ENCODE data around the gene LINGO3. TPM values are rescaled to one million over a fixed set of nuclear protein-coding genes. Genes with fewer than 3 reads are reported as not detected.

LINGO3 gene
- total and polyA plus RNA-seq, 2 donors (not counting 1 experiment from before 2014, with no cell fraction given) = 1.1 to 3.9 TPM

- peaks cover 3 to 14% (median 8%) of the 10 kb centered on the region in 3 donors for H3K9me3 ChIP-seq (ENCODE audit: control extremely low read depth in 1 of 3, control insufficient read depth in 2 of 3, insufficient read depth in 1 of 3, low read length in 2 of 3)
- ChIA-PET POLR2A (interaction anchor here (0.6 to 5.0 kb wide), 14 partner anchors 8 to 455 kb away, joined by 3 to 25 read pairs (median 5); partner anchors contain the start of genes LSM7, PLEKHJ1 and SPPL2B), CTCF (interaction anchor here (0.8 to 2.0 kb wide), 9 partner anchors 8 to 167 kb away, joined by 3 to 10 read pairs (median 4); no protein-coding TSS in a partner anchor)
- Mint-ChIP-seq H3K4me3 (peak overlapping the region; percentile 44), H3K9me3 (ENCODE audit: insufficient read depth) (peaks cover 3% of the 10 kb centered on the region), H3K27me3 (no peaks in the 10 kb centered on the region), H3K4me1 (peaks cover 50% of the 10 kb centered on the region), H3K27ac (peak overlapping the region; percentile 85)
- DNase-seq (no peak), ATAC-seq (ENCODE audit: low read depth) (no peak)
- intact Hi-C loops (cut with micrococcal nuclease) = loop anchor here (5.0 to 10.0 kb wide), 2 partner anchors 42 to 164 kb away; partner anchors contain the start of gene AP3D1
- H3K9ac ChIP-seq (ENCODE audit: low read length) = peak overlapping the region; percentile 46
- peak overlapping the region; percentile 68 to 71 for H3K27ac ChIP-seq (ENCODE audit: low read length in 2 of 2)
- H4K20me1 ChIP-seq (ENCODE audit: control insufficient read depth, insufficient read depth, low read length, poor library complexity, severe bottlenecking) = no peaks in the 10 kb centered on the region
- TF ChIP-seq CTCF (IDR thresholded peaks at IDR 0.05) (no peak), EZH2 (IDR thresholded peaks at IDR 0.05; ENCODE audit: borderline replicate concordance, insufficient read depth, low read depth, low read length, poor library complexity, severe bottlenecking) (no peak)
- peak overlapping the region; percentile 69 for H3K4me2 ChIP-seq (replicated peaks; ENCODE audit: low read depth, low read length, poor library complexity, severe bottlenecking)
- H3K27me3 ChIP-seq (replicated peaks in 1 of 4; ENCODE audit: control extremely low read depth in 1 of 4, control insufficient read depth in 3 of 4, insufficient read depth in 4 of 4, low read length in 3 of 4) = no peaks in the 10 kb centered on the region
- peak overlapping the region in 1 of 5 experiments; percentile 10 for H3K4me3 ChIP-seq (ENCODE audit: control extremely low read depth in 1 of 5, extremely low read depth in 1 of 5, insufficient read depth in 1 of 5, low read depth in 2 of 5, low read length in 4 of 5)
- peaks cover 0 to 28% of the 10 kb centered on the region in 2 experiments for H3K36me3 ChIP-seq (replicated peaks in 1 of 2; ENCODE audit: control extremely low read depth in 1 of 2, control insufficient read depth in 1 of 2, extremely low read depth in 1 of 2, insufficient read depth in 2 of 2, low read length in 1 of 2)
- H3K79me2 ChIP-seq (ENCODE audit: control insufficient read depth, insufficient read depth, low read length) = peaks cover 22% of the 10 kb centered on the region
- WGBS (ENCODE audit: insufficient coverage) = 13% methylated on average over 3 of the region's 6 CpGs
- H2AFZ ChIP-seq (ENCODE audit: insufficient read depth, low read depth, low read length, poor library complexity, severe bottlenecking) = peak overlapping the region; percentile 53
- H3K4me1 ChIP-seq (ENCODE audit: control insufficient read depth in 2 of 2, insufficient read depth in 2 of 2, low read length in 2 of 2) = peaks cover 37 to 52% of the 10 kb centered on the region in 2 donors
Measured at GRCh38 chr19:2318923-2319322, 11.0 kb upstream of the LINGO3 start.

GRCh38 chr19:2317756-2318155, 9.8 kb upstream of the LINGO3 start:
- H3K9me3 ChIP-seq (ENCODE audit: control extremely low read depth in 1 of 3, control insufficient read depth in 2 of 3, insufficient read depth in 1 of 3, low read length in 2 of 3) = peaks cover 3 to 20% (median 8%) of the 10 kb centered on the region in 3 donors
- peaks cover 0 to 3% (median 0%) of the 10 kb centered on the region in 4 experiments for H3K27me3 ChIP-seq (replicated peaks in 1 of 4; ENCODE audit: control extremely low read depth in 1 of 4, control insufficient read depth in 3 of 4, insufficient read depth in 4 of 4, low read length in 3 of 4)
- H3K4me1 ChIP-seq (ENCODE audit: control insufficient read depth in 2 of 2, insufficient read depth in 2 of 2, low read length in 2 of 2) = peaks cover 40 to 48% of the 10 kb centered on the region in 2 donors
- 93% methylated on average over 22 of the region's 25 CpGs for WGBS (ENCODE audit: insufficient coverage)
- H3K36me3 ChIP-seq (replicated peaks in 1 of 2; ENCODE audit: control extremely low read depth in 1 of 2, control insufficient read depth in 1 of 2, extremely low read depth in 1 of 2, insufficient read depth in 2 of 2, low read length in 1 of 2) = peaks cover 0 to 19% of the 10 kb centered on the region in 2 experiments
- ATAC-seq (ENCODE audit: low read depth) = no peak
- H3K4me3 ChIP-seq (ENCODE audit: control extremely low read depth in 1 of 5, extremely low read depth in 1 of 5, insufficient read depth in 1 of 5, low read depth in 2 of 5, low read length in 4 of 5) = no peak overlapping the region
- H3K9ac ChIP-seq (ENCODE audit: low read length) = no peak overlapping the region
- no peaks in the 10 kb centered on the region for H4K20me1 ChIP-seq (ENCODE audit: control insufficient read depth, insufficient read depth, low read length, poor library complexity, severe bottlenecking)
- H3K27ac ChIP-seq (ENCODE audit: low read length in 2 of 2) = peak overlapping the region in 1 of 2 donors; percentile 71
- H3K79me2 ChIP-seq (ENCODE audit: control insufficient read depth, insufficient read depth, low read length) = peaks cover 13% of the 10 kb centered on the region
- H3K9me3 Mint-ChIP-seq (ENCODE audit: insufficient read depth) = peaks cover 3% of the 10 kb centered on the region
- H3K27ac Mint-ChIP-seq = peak overlapping the region; percentile 91
- H3K4me2 ChIP-seq (replicated peaks; ENCODE audit: low read depth, low read length, poor library complexity, severe bottlenecking) = peak overlapping the region; percentile 69
- TF ChIP-seq CTCF (IDR thresholded peaks at IDR 0.05) (no peak), EZH2 (IDR thresholded peaks at IDR 0.05; ENCODE audit: borderline replicate concordance, insufficient read depth, low read depth, low read length, poor library complexity, severe bottlenecking) (no peak)
- H3K4me3 Mint-ChIP-seq = no peak overlapping the region
- ChIA-PET CTCF (interaction anchor here (1.3 to 2.0 kb wide), 5 partner anchors 14 to 74 kb away, joined by 3 to 10 read pairs (median 6); no protein-coding TSS in a partner anchor), POLR2A (interaction anchor here (0.6 to 5.0 kb wide), 10 partner anchors 9 to 235 kb away, joined by 3 to 35 read pairs (median 5); partner anchors contain the start of genes LINGO3, LSM7 and SPPL2B)
- intact Hi-C loops (cut with micrococcal nuclease) = loop anchor here (2.0 to 10.0 kb wide), 3 partner anchors 15 to 163 kb away; partner anchors contain the start of gene AP3D1
- no peaks in the 10 kb centered on the region for H3K27me3 Mint-ChIP-seq
- peaks cover 51% of the 10 kb centered on the region for H3K4me1 Mint-ChIP-seq
- DNase-seq = no peak
- H2AFZ ChIP-seq (ENCODE audit: insufficient read depth, low read depth, low read length, poor library complexity, severe bottlenecking) = no peak overlapping the region
